ENCODE measurements around the gene DICER1.

- TF ChIP-seq CTCF (IDR thresholded peaks at IDR 0.05), result no peak
- TF ChIP-seq REST (IDR thresholded peaks at IDR 0.05; ENCODE audit: insufficient read depth in 1 of 2, low read depth in 2 of 2, low read length in 1 of 2), result no peak
- TF ChIP-seq TCF7L2 (IDR thresholded peaks at IDR 0.05; ENCODE audit: low read depth, low read length), result no peak
Measured at GRCh38 chr14:95062220-95062619, 95.1 kb downstream of the DICER1 start.
